ENCODE data around the gene CD9.

DNA sequence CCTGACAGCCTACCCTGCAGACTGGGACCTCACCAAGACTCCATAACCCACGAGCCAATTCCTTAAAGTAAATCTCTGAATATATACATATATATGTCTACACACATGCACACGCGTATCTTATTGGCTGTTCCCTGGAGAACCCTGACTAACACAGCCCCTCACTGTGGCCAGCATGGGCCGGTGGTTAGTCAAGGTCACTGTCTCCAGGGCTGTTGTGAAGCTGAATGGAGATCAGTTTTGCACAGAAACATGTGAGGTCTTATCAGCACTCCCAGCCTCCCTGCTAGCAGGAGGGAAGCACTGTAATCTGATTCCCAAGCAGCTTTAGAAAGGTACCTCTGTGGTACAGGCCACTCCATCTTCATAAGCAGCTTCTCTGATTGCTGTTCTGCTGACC is 63.7 kb downstream of the CD9 start:
- TF ChIP-seq, protein P1, sequence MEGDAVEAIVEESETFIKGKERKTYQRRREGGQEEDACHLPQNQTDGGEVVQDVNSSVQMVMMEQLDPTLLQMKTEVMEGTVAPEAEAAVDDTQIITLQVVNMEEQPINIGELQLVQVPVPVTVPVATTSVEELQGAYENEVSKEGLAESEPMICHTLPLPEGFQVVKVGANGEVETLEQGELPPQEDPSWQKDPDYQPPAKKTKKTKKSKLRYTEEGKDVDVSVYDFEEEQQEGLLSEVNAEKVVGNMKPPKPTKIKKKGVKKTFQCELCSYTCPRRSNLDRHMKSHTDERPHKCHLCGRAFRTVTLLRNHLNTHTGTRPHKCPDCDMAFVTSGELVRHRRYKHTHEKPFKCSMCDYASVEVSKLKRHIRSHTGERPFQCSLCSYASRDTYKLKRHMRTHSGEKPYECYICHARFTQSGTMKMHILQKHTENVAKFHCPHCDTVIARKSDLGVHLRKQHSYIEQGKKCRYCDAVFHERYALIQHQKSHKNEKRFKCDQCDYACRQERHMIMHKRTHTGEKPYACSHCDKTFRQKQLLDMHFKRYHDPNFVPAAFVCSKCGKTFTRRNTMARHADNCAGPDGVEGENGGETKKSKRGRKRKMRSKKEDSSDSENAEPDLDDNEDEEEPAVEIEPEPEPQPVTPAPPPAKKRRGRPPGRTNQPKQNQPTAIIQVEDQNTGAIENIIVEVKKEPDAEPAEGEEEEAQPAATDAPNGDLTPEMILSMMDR (IDR thresholded peaks at IDR 0.05 in 4 of 5, conservative IDR thresholded peaks at IDR 0.05 in 1 of 5): no peak
- no peak for TF ChIP-seq POLR2A (IDR thresholded peaks at IDR 0.05)

All from gastrocnemius medialis (tissue), 4 donors.